ENCODE results near the gene MAP4K2. TPM values are rescaled to one million over a fixed set of nuclear protein-coding genes. Genes with fewer than 3 reads are reported as not detected.

The MAP4K2 gene
- total and polyA plus RNA-seq, 2 of the 13 experiments (the other 11 are each of a cell fraction or from before 2014, with no cell fraction given) = 8.3 to 17.6 TPM

DNA sequence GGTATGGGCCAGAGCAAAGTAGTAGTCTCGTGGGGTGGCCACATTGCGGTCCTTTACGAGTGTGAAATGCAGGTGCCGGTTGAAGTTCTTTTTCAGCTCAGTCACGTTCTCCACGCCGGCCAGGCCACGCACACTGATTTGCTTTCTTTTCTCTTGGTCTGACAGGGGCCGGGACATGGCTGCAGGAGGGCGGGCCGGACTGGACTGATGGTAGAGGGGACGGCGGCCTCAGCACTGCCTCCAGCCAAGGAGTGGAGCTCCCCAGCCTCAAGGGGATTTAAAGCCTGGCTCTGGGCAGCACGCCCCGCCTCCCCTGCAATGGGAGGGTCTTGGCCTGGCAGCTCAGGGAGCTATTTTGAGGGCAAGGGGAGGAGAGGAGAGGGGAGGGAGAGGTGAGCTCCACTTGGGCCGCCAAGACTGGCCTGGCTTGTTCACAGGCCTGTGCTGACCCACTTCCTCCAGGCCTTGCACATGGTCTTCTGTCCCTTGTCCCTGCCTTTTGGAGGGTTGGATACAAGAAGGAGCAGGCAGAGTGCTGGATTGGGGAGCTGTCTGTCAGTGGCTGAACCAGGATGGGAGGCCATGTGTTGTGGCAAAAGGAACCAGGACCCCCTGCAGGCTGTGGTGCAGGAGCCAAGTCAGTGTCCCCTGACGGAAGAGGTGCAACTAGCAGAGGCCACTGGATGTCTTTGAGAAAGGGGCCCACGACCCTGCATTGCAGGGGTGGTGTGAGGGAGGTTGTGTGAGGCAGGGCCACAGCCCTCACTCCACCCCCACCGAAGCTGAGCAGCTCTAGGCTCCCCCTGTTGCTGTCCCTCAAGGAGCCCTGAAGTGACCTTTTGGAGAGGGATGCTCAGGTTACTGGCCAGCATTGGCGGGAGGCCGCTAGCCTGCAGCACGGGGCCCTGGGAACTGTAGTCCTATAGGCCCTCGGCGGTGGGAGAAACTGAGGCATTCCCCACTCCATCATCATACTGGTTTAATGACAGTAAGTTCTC lies 43.0 kb downstream of the MAP4K2 start, which contains the start of gene PYGM (continued):
- TF ChIP-seq ZNF234 (CRISPR knock-in tag; conservative IDR thresholded peaks at IDR 0.05) = no peak
- TF ChIP-seq STAG1 (CRISPR knock-in tag; IDR thresholded peaks at IDR 0.05) = no peak
- TF ChIP-seq, protein P1, sequence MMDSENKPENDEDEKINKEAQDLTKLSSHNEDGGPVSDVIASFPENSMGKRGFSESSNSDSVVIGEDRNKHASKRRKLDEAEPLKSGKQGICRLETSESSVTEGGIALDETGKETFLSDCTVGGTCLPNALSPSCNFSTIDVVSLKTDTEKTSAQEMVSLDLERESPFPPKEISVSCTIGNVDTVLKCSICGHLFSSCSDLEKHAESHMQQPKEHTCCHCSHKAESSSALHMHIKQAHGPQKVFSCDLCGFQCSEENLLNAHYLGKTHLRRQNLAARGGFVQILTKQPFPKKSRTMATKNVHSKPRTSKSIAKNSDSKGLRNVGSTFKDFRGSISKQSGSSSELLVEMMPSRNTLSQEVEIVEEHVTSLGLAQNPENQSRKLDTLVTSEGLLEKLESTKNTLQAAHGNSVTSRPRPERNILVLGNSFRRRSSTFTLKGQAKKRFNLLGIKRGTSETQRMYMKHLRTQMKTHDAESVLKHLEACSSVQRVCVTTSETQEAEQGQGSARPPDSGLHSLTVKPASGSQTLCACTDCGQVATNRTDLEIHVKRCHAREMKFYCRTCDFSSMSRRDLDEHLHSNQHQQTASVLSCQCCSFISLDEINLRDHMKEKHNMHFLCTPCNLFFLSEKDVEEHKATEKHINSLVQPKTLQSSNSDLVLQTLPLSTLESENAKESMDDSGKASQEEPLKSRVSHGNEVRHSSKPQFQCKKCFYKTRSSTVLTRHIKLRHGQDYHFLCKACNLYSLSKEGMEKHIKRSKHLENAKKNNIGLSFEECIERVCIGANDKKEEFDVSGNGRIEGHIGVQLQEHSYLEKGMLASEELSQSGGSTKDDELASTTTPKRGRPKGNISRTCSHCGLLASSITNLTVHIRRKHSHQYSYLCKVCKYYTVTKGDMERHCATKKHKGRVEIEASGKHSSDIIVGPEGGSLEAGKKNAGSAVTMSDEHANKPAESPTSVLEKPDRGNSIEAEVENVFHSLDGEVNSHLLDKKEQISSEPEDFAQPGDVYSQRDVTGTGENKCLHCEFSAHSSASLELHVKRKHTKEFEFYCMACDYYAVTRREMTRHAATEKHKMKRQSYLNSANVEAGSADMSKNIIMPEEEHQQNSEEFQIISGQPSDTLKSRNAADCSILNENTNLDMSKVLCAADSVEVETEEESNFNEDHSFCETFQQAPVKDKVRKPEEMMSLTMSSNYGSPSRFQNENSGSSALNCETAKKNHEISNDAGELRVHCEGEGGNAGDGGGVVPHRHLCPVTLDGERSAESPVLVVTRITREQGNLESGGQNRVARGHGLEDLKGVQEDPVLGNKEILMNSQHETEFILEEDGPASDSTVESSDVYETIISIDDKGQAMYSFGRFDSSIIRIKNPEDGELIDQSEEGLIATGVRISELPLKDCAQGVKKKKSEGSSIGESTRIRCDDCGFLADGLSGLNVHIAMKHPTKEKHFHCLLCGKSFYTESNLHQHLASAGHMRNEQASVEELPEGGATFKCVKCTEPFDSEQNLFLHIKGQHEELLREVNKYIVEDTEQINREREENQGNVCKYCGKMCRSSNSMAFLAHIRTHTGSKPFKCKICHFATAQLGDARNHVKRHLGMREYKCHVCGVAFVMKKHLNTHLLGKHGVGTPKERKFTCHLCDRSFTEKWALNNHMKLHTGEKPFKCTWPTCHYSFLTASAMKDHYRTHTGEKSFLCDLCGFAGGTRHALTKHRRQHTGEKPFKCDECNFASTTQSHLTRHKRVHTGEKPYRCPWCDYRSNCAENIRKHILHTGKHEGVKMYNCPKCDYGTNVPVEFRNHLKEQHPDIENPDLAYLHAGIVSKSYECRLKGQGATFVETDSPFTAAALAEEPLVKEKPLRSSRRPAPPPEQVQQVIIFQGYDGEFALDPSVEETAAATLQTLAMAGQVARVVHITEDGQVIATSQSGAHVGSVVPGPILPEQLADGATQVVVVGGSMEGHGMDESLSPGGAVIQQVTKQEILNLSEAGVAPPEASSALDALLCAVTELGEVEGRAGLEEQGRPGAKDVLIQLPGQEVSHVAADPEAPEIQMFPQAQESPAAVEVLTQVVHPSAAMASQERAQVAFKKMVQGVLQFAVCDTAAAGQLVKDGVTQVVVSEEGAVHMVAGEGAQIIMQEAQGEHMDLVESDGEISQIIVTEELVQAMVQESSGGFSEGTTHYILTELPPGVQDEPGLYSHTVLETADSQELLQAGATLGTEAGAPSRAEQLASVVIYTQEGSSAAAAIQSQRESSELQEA (CRISPR knock-in tag; IDR thresholded peaks at IDR 0.05; ENCODE audit: not compliant biosample characterization) = no peak
- TF ChIP-seq AGO2 (optimal IDR thresholded peaks at IDR 0.05; ENCODE audit: low read depth, low read length) = peak; percentile 63
- TF ChIP-seq POLR2A (IDR thresholded peaks at IDR 0.05; ENCODE audit: insufficient read depth in 1 of 2, low read depth in 2 of 2, low read length in 2 of 2) = 0 out of 4 replicates have a peak, but pooled peaks of 1 of the 2 experiments have one; percentile 20
- TF ChIP-seq SOX13 (IDR thresholded peaks at IDR 0.05) = no peak
- no peak for TF ChIP-seq SOX13 (CRISPR knock-in tag; conservative IDR thresholded peaks at IDR 0.05 in 1 of 2, IDR thresholded peaks at IDR 0.05 in 1 of 2)
- TF ChIP-seq SP1 (IDR thresholded peaks at IDR 0.05) = no peak
- TF ChIP-seq SP1 (CRISPR knock-in tag; IDR thresholded peaks at IDR 0.05) = no peak
- no peak for TF ChIP-seq FOXM1 (CRISPR knock-in tag; IDR thresholded peaks at IDR 0.05)
- 0 out of 2 replicates have a peak, but pooled peaks have one; percentile 10 for TF ChIP-seq CHD2 (IDR thresholded peaks at IDR 0.05; ENCODE audit: low read depth, low read length)
- TF ChIP-seq ZNF615 (CRISPR knock-in tag; IDR thresholded peaks at IDR 0.05; ENCODE audit: borderline replicate concordance) = no peak
- peak; percentile 66 for TF ChIP-seq ZNF143 (CRISPR knock-in tag; IDR thresholded peaks at IDR 0.05)
- TF ChIP-seq PAX8 (CRISPR knock-in tag; IDR thresholded peaks at IDR 0.05; ENCODE audit: borderline replicate concordance) = no peak
- TF ChIP-seq TP53 (CRISPR knock-in tag; conservative IDR thresholded peaks at IDR 0.05) = no peak
- no peak for TF ChIP-seq ZSCAN25 (CRISPR knock-in tag; IDR thresholded peaks at IDR 0.05)
- TF ChIP-seq ZNF605 (CRISPR knock-in tag; IDR thresholded peaks at IDR 0.05) = 0 out of 2 replicates have a peak, but pooled peaks have one; percentile 1
- no peak for TF ChIP-seq PHF5A (CRISPR knock-in tag; IDR thresholded peaks at IDR 0.05; ENCODE audit: low read depth, unreplicated experiment)
- TF ChIP-seq FOSL1 (CRISPR knock-in tag; IDR thresholded peaks at IDR 0.05; ENCODE audit: borderline replicate concordance) = no peak
- TF ChIP-seq, protein P2, sequence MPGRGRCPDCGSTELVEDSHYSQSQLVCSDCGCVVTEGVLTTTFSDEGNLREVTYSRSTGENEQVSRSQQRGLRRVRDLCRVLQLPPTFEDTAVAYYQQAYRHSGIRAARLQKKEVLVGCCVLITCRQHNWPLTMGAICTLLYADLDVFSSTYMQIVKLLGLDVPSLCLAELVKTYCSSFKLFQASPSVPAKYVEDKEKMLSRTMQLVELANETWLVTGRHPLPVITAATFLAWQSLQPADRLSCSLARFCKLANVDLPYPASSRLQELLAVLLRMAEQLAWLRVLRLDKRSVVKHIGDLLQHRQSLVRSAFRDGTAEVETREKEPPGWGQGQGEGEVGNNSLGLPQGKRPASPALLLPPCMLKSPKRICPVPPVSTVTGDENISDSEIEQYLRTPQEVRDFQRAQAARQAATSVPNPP (CRISPR knock-in tag; IDR thresholded peaks at IDR 0.05) = no peak
- TF ChIP-seq NRL (CRISPR knock-in tag; IDR thresholded peaks at IDR 0.05; ENCODE audit: borderline replicate concordance) = 0 out of 2 replicates have a peak, but pooled peaks have one; percentile 47
